Measurements from ENCODE around the gene KTN1.

Gene KTN1

DNA sequence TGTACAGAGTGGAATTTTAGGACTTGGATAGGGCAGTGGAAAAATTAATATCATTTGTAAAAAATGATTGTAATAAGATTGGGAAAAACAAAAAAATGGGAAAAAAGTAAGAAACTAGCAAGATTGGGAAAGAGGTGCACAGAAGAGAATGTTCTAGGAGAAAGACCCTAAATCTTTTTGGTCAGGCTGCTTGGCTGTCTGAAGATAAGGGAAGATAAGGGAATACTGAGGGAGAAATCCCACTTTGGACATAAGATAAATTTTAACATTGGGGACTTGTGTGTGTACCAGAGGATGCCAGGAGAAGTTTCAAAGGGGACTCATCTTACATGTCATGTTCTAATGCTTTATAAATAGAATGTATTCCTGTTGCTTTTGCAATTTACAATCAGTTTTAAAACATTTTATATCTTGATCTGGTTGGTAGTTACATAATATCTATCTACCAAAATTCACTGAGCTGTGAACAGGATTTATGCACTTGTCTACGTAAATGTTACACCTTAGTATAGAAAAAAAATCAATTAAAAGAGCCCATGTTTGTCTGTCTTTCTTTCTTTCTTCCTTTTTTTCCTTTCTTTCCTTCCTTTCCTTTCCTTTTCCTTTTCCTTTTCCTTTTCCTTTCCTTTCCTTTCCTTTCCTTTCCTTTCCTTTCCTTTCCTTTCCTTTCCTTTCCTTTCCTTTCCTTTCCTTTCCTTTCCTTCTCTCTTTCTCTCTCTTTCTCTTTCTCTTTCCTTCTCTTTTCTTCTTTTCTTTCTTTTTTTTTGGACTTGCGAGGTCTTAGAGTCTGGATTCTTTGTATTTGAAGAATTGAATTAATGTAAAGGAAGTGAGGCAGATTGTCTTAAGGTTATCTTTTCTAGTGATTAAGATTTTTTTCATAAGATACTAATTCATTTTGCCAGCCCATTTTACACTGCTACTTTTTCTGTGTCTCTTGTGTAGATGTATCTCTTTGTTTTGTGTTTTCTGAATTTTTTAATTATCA lies 66.1 kb downstream of the KTN1 start:
- no peaks in the 10 kb centered on the region for H3K27me3 ChIP-seq (ENCODE audit: insufficient read depth, low read length, poor library complexity, severe bottlenecking)
- H3K9ac ChIP-seq (ENCODE audit: low read depth, low read length, poor library complexity, severe bottlenecking): no peak overlapping the region
- H3F3A ChIP-seq (ENCODE audit: low read depth): 0 out of 2 replicates have a peak, but pooled peaks cover 3% of the 10 kb centered on the region
- H4K20me1 ChIP-seq (ENCODE audit: insufficient read depth, low read length, poor library complexity, severe bottlenecking): no peaks in the 10 kb centered on the region
- H2AFZ ChIP-seq (ENCODE audit: low read length): no peak overlapping the region
- no peaks in the 10 kb centered on the region for H3K9me2 ChIP-seq (replicated peaks; ENCODE audit: low read depth, low read length)
- H3K9me3 ChIP-seq (ENCODE audit: insufficient read depth, low read depth, low read length): no peaks in the 10 kb centered on the region
- TF ChIP-seq, protein P1, sequence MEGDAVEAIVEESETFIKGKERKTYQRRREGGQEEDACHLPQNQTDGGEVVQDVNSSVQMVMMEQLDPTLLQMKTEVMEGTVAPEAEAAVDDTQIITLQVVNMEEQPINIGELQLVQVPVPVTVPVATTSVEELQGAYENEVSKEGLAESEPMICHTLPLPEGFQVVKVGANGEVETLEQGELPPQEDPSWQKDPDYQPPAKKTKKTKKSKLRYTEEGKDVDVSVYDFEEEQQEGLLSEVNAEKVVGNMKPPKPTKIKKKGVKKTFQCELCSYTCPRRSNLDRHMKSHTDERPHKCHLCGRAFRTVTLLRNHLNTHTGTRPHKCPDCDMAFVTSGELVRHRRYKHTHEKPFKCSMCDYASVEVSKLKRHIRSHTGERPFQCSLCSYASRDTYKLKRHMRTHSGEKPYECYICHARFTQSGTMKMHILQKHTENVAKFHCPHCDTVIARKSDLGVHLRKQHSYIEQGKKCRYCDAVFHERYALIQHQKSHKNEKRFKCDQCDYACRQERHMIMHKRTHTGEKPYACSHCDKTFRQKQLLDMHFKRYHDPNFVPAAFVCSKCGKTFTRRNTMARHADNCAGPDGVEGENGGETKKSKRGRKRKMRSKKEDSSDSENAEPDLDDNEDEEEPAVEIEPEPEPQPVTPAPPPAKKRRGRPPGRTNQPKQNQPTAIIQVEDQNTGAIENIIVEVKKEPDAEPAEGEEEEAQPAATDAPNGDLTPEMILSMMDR (conservative IDR thresholded peaks at IDR 0.05; ENCODE audit: low read length): no peak
- TF ChIP-seq EZH2phosphoT487 (IDR thresholded peaks at IDR 0.05; ENCODE audit: borderline replicate concordance): no peak
- H3K4me2 ChIP-seq (ENCODE audit: low read depth, low read length, poor library complexity, severe bottlenecking): no peak overlapping the region
- H3K36me3 ChIP-seq (ENCODE audit: insufficient read depth, low read length): peaks cover 79% of the 10 kb centered on the region
- no peaks in the 10 kb centered on the region for H3K79me2 ChIP-seq (ENCODE audit: insufficient read depth, low read length)
- H3K4me3 ChIP-seq (ENCODE audit: low read length, poor library complexity, severe bottlenecking): no peak overlapping the region
- no peaks in the 10 kb centered on the region for H3K4me1 ChIP-seq (ENCODE audit: insufficient read depth, low read length, poor library complexity, severe bottlenecking)

DNA sequence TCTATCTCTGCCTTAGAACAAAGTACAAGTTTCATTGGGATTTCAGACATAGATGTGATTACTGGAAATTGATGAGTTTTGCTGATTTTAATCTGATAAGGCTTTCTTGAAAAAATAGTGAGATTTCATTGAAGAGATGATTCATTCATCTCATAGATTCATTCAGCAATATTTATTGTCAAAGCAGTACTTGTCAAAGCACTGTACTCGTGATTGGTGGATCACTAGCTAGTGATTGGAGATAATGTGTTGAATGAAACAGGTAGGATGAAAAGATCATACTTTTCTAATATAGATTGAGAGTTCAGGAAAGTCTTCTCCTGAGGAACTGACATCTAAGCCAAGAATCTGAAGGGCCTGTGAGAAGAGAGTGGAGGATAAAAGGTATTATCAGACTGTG lies 71.0 kb downstream of the KTN1 start:
- H3K36me3 ChIP-seq (ENCODE audit: insufficient read depth, low read length): peaks cover 84% of the 10 kb centered on the region
- no peaks in the 10 kb centered on the region for H3K9me2 ChIP-seq (replicated peaks; ENCODE audit: low read depth, low read length)
- H3K4me1 ChIP-seq (ENCODE audit: insufficient read depth, low read length, poor library complexity, severe bottlenecking): no peaks in the 10 kb centered on the region
- H3K4me3 ChIP-seq (ENCODE audit: low read length, poor library complexity, severe bottlenecking): no peak overlapping the region
- H3K27me3 ChIP-seq (ENCODE audit: insufficient read depth, low read length, poor library complexity, severe bottlenecking): no peaks in the 10 kb centered on the region
- no peak overlapping the region for H3K9ac ChIP-seq (ENCODE audit: low read depth, low read length, poor library complexity, severe bottlenecking)
- H4K20me1 ChIP-seq (ENCODE audit: insufficient read depth, low read length, poor library complexity, severe bottlenecking): no peaks in the 10 kb centered on the region
- no peak for TF ChIP-seq EZH2phosphoT487 (IDR thresholded peaks at IDR 0.05; ENCODE audit: borderline replicate concordance)
- TF ChIP-seq, protein P1 (conservative IDR thresholded peaks at IDR 0.05; ENCODE audit: low read length): no peak
- H3F3A ChIP-seq (ENCODE audit: low read depth): 0 out of 2 replicates have a peak, but pooled peaks cover 3% of the 10 kb centered on the region
- no peak overlapping the region for H3K4me2 ChIP-seq (ENCODE audit: low read depth, low read length, poor library complexity, severe bottlenecking)
- no peak overlapping the region for H2AFZ ChIP-seq (ENCODE audit: low read length)
- no peaks in the 10 kb centered on the region for H3K79me2 ChIP-seq (ENCODE audit: insufficient read depth, low read length)
- no peaks in the 10 kb centered on the region for H3K9me3 ChIP-seq (ENCODE audit: insufficient read depth, low read depth, low read length)

DNA sequence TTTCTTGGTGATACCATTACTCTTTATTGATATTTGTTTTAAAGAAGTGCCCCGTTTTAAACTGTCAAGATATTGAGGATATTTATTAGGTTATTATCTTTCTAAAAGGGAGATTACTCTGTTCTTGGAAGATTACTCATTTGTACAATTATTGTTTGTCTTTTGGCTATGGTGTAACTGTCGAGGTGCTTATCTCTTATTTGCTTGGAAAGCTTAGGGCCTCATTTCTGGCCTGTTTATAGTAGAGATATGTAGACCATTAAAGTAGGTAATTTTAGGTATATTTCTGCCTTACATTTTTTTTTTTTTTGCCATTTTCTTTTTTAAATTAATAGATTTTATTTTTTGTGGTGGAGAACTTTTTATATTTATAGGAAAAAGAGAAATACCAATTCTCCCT lies 74.2 kb downstream of the KTN1 start:
- H3F3A ChIP-seq (ENCODE audit: low read depth): 0 out of 2 replicates have a peak, but pooled peaks cover 3% of the 10 kb centered on the region
- TF ChIP-seq, protein P1 (conservative IDR thresholded peaks at IDR 0.05; ENCODE audit: low read length): no peak
- no peak for TF ChIP-seq EZH2phosphoT487 (IDR thresholded peaks at IDR 0.05; ENCODE audit: borderline replicate concordance)
- H3K4me3 ChIP-seq (ENCODE audit: low read length, poor library complexity, severe bottlenecking): no peak overlapping the region
- no peaks in the 10 kb centered on the region for H4K20me1 ChIP-seq (ENCODE audit: insufficient read depth, low read length, poor library complexity, severe bottlenecking)
- no peak overlapping the region for H3K9ac ChIP-seq (ENCODE audit: low read depth, low read length, poor library complexity, severe bottlenecking)
- no peak overlapping the region for H2AFZ ChIP-seq (ENCODE audit: low read length)
- no peaks in the 10 kb centered on the region for H3K79me2 ChIP-seq (ENCODE audit: insufficient read depth, low read length)
- no peaks in the 10 kb centered on the region for H3K9me3 ChIP-seq (ENCODE audit: insufficient read depth, low read depth, low read length)
- H3K36me3 ChIP-seq (ENCODE audit: insufficient read depth, low read length): peaks cover 97% of the 10 kb centered on the region
- no peak overlapping the region for H3K4me2 ChIP-seq (ENCODE audit: low read depth, low read length, poor library complexity, severe bottlenecking)
- no peaks in the 10 kb centered on the region for H3K9me2 ChIP-seq (replicated peaks; ENCODE audit: low read depth, low read length)
- no peaks in the 10 kb centered on the region for H3K4me1 ChIP-seq (ENCODE audit: insufficient read depth, low read length, poor library complexity, severe bottlenecking)
- H3K27me3 ChIP-seq (ENCODE audit: insufficient read depth, low read length, poor library complexity, severe bottlenecking): no peaks in the 10 kb centered on the region

Measured in Loucy (cell line).